H54 (cell line): Measurements from ENCODE around the gene SDR9C7.
"Not testable (repeated sequence)": the region's sequence is repeated elsewhere in the genome, so short reads cannot be mapped to it uniquely, and the experiment has no call there.

Experiments
- DNase-seq: peaks from one replicate; pipeline ENCODE4 v3.0.0; 2011; ENCODE audit warnings: low spot score, mixed read lengths; ENCODE audit not compliant: insufficient read length
- FAIRE-seq: peaks from 3 replicates; lab custom pipeline; 2011; peaks lifted over from hg19 to GRCh38; lab: Jason Lieb, UNC
- POLR2A ChIP-seq: IDR thresholded peaks from 2 replicates; pipeline ENCODE4 v1.6.1; 2011; ENCODE audit warnings: low read depth, mild to moderate bottlenecking, low read length

Gene SDR9C7

DNA sequence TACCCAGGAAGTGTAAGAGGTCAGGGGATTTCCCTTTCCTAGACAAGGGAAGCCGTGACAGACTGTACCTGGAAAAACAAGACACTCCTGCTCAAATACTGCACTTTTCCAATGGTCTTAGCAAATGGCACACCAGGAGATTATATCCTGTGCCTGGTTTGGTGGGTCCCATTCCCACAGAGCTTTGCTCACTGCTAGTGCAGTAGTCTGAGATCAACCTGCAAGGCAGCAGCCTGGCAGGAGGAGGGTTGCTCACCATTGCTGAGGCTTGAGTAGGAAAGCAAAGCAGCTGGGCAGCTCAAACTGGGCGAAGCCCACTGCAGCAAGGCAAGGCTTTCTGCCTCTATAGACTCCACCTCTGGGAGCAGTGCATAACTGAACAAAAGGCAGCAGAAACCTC, 24.2 kb upstream of the SDR9C7 start:
- no peak for TF ChIP-seq POLR2A
- FAIRE-seq: no peak
- DNase-seq: no peak

DNA sequence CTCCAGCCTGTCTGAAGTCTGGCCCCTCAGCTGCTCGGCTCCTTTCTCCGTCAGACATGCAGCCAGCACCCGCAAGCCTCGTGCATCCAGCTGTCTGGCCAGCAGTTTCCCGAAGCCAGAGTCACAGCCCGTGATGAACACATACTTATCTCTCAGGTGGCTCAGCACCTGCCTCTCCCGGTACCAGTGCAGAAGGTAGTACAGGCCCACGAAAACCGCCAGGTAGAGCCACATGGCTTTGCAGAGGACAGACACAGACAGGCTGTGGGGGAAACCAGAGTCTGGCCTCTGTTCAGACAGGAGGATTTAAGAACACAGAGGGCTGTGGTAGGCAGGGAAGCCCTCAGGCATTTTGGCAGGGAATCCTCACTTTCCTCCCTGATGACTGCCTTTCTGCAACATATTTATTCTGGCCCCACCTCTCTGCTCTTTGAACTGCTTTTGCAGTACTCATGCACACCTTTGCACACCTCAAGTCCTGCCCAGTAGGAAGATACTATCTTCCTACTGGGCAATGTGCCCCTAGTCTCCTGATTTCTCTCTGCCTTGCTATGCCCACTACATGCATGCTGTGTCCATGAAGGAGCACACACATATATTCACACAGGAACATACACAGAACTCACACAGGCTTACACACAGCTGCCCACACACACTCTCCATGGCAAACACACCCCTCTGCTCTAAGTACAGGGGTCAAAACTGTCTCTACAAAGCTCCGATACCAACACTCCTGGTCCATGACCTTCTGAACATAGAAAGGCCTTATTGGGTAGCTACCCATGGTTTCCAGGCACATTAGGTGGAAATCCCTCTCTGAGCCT, 23.2 kb upstream of the SDR9C7 start, which contains the start of gene RDH16:
Gene RDH16, minus strand, starts transcription at position 380 of the 824 bp plus-strand sequence. Its CDS starts 146 bp downstream, at position 234.
- no peak for TF ChIP-seq POLR2A
- FAIRE-seq (no peak), DNase-seq (no peak)

DNA sequence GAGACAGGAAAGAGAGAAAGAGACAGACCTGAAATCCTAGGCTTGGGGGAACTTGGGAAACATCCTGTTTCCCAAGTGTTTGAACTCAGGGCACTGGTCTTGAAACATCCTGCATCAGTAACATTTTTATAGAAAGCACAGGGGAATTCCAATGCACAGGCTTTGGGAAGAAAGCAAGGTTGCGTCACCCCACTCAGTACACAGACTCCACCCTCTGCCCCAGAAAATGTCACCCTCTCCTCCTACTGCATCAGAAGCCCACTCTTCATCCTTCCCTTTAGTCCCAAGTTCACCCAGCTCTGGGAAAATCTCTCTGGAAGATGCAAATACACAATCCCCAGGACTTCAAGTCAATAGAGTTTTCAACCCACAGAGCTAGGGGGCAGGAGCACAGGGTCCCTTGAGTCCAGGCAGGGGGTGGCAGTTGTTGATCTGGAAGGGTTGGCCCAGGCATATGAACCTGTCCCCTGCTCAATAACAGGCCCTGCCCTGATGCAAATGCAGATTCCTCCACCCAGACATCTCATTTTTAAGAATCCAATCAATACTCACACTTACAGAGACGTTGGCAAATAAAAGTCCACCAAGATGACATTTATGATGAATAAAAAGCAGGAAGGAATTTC, 21.5 kb upstream of the SDR9C7 start:
- DNase-seq (no peak), FAIRE-seq (no peak)
- TF ChIP-seq POLR2A: no peak

DNA sequence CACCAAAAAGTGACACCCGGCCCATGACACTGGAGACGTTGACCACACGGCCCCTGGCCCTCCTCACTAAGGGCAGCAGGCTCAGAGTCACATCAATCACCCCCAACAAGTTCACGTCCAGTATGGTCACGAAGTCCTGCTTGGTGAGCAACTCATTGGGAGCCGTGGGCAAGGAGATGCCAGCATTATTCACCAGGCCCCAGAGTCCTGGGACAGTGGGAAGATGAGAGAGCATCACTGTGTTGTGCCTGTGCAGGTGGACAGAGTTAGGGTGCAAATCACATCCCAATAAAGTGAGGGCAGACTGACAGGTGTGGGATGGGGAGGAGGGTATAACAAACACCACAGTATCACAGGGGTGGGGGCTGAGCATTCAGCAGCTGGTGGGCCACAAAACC, 20.7 kb upstream of the SDR9C7 start:
- no peak for DNase-seq
- TF ChIP-seq POLR2A: no peak
- FAIRE-seq: no peak

DNA sequence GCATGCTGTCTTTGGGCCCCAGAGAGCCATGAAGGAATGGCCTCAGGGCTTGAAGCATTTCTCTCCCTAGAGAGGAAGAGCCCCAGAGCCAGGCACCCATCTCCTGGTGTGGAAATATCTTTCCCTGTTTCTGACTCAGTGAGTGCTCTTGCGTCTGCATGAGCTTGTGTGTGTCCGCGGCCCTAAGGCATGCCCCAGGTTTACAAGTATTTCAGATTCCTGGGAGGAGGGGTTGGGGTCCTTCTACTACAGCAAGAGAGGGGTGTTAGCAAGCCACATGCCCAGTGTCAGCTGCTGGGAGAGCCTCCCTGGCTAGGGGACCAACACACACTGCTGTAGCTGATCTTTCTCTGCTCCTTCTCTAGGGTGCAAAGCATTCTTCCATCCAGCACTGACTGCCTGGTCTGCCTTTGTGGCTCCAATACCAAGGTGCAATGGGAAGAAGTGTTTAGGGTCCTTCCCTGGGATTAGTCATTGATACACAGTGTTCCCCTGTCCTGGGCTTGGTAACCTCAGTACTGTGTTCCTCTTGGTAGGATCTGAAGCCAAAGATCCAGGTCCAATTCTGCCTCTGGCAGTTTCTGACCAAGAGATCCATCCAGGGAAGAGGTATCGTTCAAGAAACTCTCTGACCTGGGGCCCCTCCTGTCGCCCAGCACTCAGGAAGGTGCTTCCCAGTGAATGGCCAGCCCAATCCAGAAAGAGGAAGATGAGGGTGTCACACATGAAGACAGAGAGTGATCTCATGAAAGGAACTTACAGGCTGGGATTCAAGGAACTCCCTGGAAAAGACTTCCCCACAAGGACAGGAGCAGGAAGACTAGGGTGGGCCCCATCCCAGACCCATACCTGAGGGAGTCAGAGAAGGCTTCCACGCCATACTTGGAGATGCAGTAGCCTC, 20.1 kb upstream of the SDR9C7 start:
- no peak for FAIRE-seq
- DNase-seq: no peak
- TF ChIP-seq POLR2A: no peak

DNA sequence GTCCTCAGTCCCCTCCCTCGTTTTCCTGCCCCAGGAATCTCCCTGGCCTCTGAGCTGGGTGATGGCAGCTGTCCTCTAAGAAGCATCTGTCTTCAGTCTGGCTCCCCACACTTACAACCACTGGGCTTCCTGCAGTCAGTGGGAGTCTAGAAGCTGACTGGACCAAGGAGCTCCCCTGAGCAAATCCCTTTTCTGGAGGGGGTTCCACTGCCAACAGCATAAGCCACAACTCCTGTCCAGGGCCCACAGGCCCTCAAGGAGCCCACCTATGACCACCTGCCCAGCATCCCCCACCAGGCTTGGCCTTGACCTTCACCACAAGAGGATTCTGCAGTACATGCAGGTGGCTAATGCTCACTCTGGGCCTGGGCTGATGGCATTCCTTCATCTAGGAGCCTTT, 19.1 kb upstream of the SDR9C7 start:
- TF ChIP-seq POLR2A: no peak
- FAIRE-seq (no peak), DNase-seq (no peak)

DNA sequence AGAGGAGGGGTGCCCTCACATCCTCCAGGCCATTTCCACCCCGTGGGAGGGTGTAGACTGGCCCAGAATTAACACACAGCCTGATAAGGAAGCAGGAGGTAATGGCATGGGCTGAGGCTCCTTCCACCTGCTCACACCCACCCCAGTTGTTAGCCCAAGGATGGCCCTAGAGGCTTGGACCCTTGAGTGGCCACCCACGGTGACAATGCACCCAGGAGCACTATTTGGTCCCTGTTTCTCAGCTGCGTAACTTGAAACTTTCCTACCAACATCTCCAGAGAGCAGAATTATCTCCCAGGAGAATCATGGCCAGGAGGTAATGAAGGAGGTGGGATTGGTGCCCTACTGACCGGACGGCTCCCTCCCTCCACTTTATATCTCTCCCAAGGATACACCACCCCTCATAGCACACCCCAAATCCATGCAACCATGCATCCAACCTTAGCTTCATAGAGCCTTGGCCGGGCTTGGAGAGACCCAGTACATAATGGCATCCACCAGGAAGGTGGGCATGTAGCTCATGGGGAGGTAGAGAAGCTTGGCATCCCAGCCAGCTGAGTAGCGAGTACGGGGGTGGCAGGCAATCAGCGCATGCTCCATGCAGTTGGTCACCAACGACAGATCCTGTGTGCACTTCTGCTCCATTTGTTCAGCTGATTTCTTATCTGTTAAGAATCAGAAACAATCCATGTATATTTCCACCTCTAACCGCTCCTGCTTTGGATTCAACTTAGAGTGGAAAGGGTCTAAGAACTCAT, 17.6 kb upstream of the SDR9C7 start:
- DNase-seq (no peak), FAIRE-seq (no peak)
- no peak for TF ChIP-seq POLR2A

DNA sequence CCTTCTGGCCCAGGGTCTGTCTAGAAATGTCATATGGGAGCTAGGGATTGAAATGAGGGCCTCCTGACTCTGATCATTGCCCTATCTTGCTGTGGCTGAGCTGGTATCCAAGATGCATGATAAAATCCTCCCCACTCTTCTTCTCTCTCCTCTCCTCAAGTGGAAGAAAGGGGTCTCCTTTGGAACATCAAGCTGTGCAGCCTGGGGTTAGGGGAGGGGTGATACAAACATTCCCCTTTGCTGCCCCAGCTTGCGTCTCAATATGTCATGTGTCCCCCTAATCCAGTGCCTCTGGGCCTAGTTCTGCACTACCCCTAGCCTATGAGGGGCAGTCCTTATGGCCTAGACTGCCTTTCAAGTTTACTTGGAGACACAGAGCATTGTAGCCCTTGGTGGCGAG, 14.7 kb upstream of the SDR9C7 start:
- FAIRE-seq (no peak), DNase-seq (no peak)
- TF ChIP-seq POLR2A: no peak

DNA sequence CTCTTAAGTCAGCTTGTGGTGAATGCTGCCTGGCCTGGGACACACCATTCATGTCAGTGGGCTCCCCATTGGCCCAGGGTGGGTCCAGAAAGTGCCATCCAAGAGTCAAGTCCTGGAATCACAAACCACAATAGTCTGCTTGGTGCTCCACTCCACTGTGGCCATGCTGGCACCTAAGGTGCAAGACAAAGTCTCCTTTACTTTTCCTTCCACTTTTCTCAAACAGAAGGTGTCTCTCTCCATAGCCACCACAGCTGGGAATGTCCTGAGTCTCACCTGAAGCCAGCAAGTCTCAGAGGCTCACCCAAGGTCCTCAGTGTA, 14.2 kb upstream of the SDR9C7 start:
- no peak for FAIRE-seq
- no peak for TF ChIP-seq POLR2A
- no peak for DNase-seq

DNA sequence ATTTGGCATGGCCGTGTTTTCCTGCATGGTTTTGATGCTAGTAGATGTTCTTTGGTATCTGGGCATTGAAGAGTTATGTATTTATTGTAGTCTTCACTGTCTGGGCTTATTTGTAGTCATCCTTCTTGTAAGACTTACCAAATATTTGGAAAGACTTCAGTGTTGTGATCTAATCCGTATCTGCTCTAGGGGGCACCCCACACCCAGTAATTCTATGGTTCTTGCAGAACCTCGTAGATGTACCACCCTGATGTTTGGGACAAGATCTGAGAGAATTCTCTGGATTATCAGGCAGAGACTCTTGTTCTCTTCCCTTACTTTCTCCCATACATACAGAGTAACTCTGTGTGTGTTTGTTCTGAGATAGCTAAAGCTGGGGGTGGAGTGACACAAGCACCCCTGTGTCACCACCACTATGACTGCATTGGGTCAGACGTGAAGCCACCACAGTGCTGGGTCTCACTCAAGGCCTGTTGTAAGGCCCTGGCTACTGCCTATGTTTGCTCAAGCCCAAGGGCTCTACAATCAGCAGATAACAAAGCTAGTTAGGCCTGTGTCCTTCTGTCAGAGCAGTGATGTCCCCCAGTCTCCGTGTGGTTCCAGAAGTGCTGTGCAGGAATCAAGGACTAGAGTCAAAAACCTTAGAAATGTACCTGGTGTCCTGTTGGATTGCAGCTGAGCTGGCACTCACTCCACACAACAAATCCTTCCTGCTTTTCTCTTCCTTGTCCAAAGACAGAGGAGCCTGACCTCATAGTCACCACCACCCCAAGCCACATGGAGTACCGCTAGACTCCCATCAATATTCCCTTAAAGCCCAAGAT, 13.6 kb upstream of the SDR9C7 start:
- TF ChIP-seq POLR2A: no peak
- FAIRE-seq: no peak

DNA sequence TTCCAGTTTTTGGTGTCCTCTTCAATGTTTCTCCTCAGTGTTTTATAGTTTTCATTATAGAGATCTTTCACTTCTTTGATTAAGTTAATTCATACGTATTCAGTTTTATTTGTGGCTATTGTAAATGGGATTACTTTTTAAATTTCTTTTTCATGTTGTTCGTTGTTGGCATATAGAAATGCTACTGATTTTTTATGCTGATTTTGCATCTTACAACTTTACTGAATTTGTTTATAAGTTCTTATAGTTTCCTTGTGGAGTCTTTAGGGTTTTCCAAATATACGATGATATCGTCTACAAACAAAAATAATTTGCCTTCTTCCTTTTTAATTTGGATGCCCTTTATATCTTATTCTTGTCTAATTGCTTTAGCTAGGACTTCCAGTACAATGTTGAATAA, 9.7 kb upstream of the SDR9C7 start:
- FAIRE-seq: no peak
- TF ChIP-seq POLR2A: no peak
- no peak for DNase-seq

More for the DNA sequence above, 13.6 kb upstream of the SDR9C7 start:
- no peak for DNase-seq

DNA sequence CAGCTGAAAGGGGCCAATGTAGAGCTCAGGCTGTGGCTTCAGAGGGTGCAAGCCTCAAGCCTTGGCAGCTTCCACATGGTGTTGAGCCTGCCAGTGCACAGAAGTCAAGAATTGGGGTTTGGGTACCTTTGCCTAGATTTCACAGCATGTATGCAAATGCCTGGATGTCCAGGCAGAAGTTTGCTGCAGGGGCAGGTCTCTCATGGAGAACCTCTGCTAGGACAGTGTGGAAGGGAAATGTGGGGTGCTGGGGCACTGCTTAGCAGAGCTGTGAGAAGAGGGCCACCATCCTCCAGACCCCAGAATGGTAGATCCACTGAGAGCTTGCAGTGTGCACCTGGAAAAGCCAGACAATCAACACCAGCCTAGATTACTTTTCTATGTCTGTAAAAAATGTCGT, 9.2 kb upstream of the SDR9C7 start:
- FAIRE-seq, DNase-seq: not testable (repeated sequence)
